H1 (cell line): ENCODE results near the gene ART4. TPM values are rescaled to one million over a fixed set of nuclear protein-coding genes. Genes with fewer than 3 reads are reported as not detected.

Experiments
- CTCF ChIA-PET: fragments of 300-600 bp; sonication (Branson Sonifier 250); formaldehyde crosslinking; loops from one replicate; lab custom pipeline; 2021; ENCODE audit not compliant: partially characterized antibody; lab: Charles Lee
- POLR2A ChIA-PET: fragments of 300-600 bp; sonication (Branson Sonifier 250); formaldehyde crosslinking; loops from one replicate; lab custom pipeline; 2021; ENCODE audit warnings: inconsistent platforms; ENCODE audit not compliant: partially characterized antibody; lab: Charles Lee
- DNase-seq, 2 experiments: peaks; one replicate each; pipeline versions ENCODE4 v3.0.0 to v3.0.0-alpha.2; 2010 to 2022; ENCODE audit warnings: low spot score in 2 of 2, low read depth in 1 of 2, mixed read lengths in 1 of 2
- FAIRE-seq: peaks from 2 replicates; lab custom pipeline; 2011; peaks lifted over from hg19 to GRCh38; lab: Jason Lieb, UNC
- H2AFZ ChIP-seq: 2 replicates; pipeline ENCODE4 v1.8.1; 2012; ENCODE audit warnings: low read length, inconsistent platforms
- H2AK5ac ChIP-seq: 2 replicates; pipeline ENCODE4 v1.6.1; 2013; ENCODE audit warnings: low read depth, low read length
- H2BK120ac ChIP-seq: replicated peaks from 2 replicates; pipeline ENCODE3; 2013; ENCODE audit warnings: low read depth, low read length, inconsistent platforms
- H2BK12ac ChIP-seq: 2 replicates; pipeline ENCODE4 v1.6.1; 2013; ENCODE audit warnings: low read depth, low read length
- H2BK15ac ChIP-seq: 2 replicates; pipeline ENCODE4 v1.6.1; 2013; ENCODE audit warnings: low read length
- H2BK20ac ChIP-seq: 2 replicates; pipeline ENCODE4 v1.6.1; 2013; ENCODE audit warnings: low read length
- H2BK5ac ChIP-seq: 2 replicates; pipeline ENCODE4 v1.6.1; 2013; ENCODE audit warnings: low read depth, low read length
- H3K14ac ChIP-seq: 2 replicates; pipeline ENCODE4 v1.6.1; 2013; ENCODE audit warnings: inconsistent platforms; ENCODE audit not compliant: insufficient read length
- H3K18ac ChIP-seq: 2 replicates; pipeline ENCODE4 v1.6.1; 2013; ENCODE audit warnings: low read length; ENCODE audit errors: extremely low read depth
- H3K23ac ChIP-seq: 2 replicates; pipeline ENCODE4 v1.6.1; 2013; ENCODE audit warnings: inconsistent platforms; ENCODE audit not compliant: insufficient read length
- H3K23me2 ChIP-seq: 2 replicates; pipeline ENCODE4 v1.6.1; 2013; ENCODE audit warnings: low read depth, low read length
- H3K27ac ChIP-seq: 2 replicates; pipeline ENCODE4 v1.6.1; 2011; ENCODE audit warnings: low read depth, low read length, inconsistent platforms
- H3K27me3 ChIP-seq, 4 experiments: replicated peaks in 1 of 4; 1 replicate in 1 of 4; 2 replicates in 3 of 4; pipeline versions ENCODE4 v1.6.1 to v1.8.1; 2011 to 2013; ENCODE audit warnings: low read length in 3 of 4, mild to moderate bottlenecking in 3 of 4, inconsistent platforms in 2 of 4, mixed read lengths in 2 of 4, moderate library complexity in 1 of 4; ENCODE audit not compliant: control insufficient read depth in 3 of 4, insufficient read depth in 3 of 4; ENCODE audit errors: extremely low read depth in 1 of 4
- H3K36me3 ChIP-seq, 4 experiments: 2 replicates each; pipeline versions ENCODE4 v1.6.1 to v1.8.1; 2011 to 2013; ENCODE audit warnings: mild to moderate bottlenecking in 4 of 4, low read length in 3 of 4, moderate library complexity in 2 of 4, control low read depth in 1 of 4, inconsistent platforms in 1 of 4; ENCODE audit not compliant: insufficient read depth in 4 of 4, control insufficient read depth in 2 of 4
- H3K4ac ChIP-seq: replicated peaks from 2 replicates; pipeline ENCODE3; 2013; ENCODE audit warnings: low read length, low read depth, mixed read lengths, inconsistent platforms; ENCODE audit not compliant: insufficient read length
- H3K4me1 ChIP-seq, 4 experiments: replicated peaks in 1 of 4; 1 replicate in 1 of 4; 2 replicates in 3 of 4; pipeline versions ENCODE4 v1.6.1 to v1.8.1; 2011 to 2013; ENCODE audit warnings: low read length in 3 of 4, inconsistent platforms in 2 of 4, mixed read lengths in 1 of 4; ENCODE audit not compliant: insufficient read depth in 4 of 4, control insufficient read depth in 3 of 4
- H3K4me2 ChIP-seq, 2 experiments: 2 replicates each; pipeline versions ENCODE4 v1.6.1 to v1.8.1; 2011 to 2013; ENCODE audit warnings: low read depth in 2 of 2, low read length in 2 of 2, control low read depth in 1 of 2, inconsistent platforms in 1 of 2, mild to moderate bottlenecking in 1 of 2; ENCODE audit not compliant: insufficient read depth in 1 of 2
- H3K4me3 ChIP-seq, 4 experiments: fragments of 200-600, 300-600 bp in 1 of 4; sonication (generic), shearing (Covaris generic), sonication (Bioruptor Twin) in 1 of 4; 2 replicates each; pipeline versions ENCODE4 v1.5.1 to v1.8.1; 2011 to 2016; ENCODE audit warnings: low read length in 4 of 4, low read depth in 3 of 4, control low read depth in 2 of 4, inconsistent platforms in 2 of 4, mild to moderate bottlenecking in 2 of 4, mixed read lengths in 1 of 4, moderate library complexity in 1 of 4; ENCODE audit not compliant: insufficient read depth in 2 of 4; ENCODE audit errors: extremely low read depth in 1 of 4
- H3K56ac ChIP-seq: replicated peaks from 2 replicates; pipeline ENCODE3; 2013; ENCODE audit warnings: low read depth, mild to moderate bottlenecking, mixed read lengths, low read length, inconsistent platforms; ENCODE audit not compliant: insufficient read length
- H3K79me1 ChIP-seq: 2 replicates; pipeline ENCODE4 v1.6.1; 2013; ENCODE audit warnings: low read depth, low read length, control low read depth
- H3K79me2 ChIP-seq, 2 experiments: 2 replicates each; pipeline versions ENCODE4 v1.6.1 to v1.8.1; 2012 to 2013; ENCODE audit warnings: low read length in 2 of 2, mild to moderate bottlenecking in 2 of 2, inconsistent platforms in 1 of 2; ENCODE audit not compliant: insufficient read depth in 2 of 2, control insufficient read depth in 1 of 2
- H3K9ac ChIP-seq, 4 experiments: replicated peaks in 1 of 4; 1 replicate in 1 of 4; 2 replicates in 3 of 4; pipeline versions ENCODE4 v1.6.1 to v1.8.1; 2011 to 2013; ENCODE audit warnings: low read depth in 3 of 4, low read length in 3 of 4, control low read depth in 2 of 4, mild to moderate bottlenecking in 2 of 4, moderate library complexity in 2 of 4, inconsistent platforms in 1 of 4; ENCODE audit errors: extremely low read depth in 1 of 4
- H3K9me3 ChIP-seq, 2 experiments: 2 replicates each; pipeline versions ENCODE4 v1.6.1 to v1.8.1; 2012 to 2013; ENCODE audit warnings: mild to moderate bottlenecking in 2 of 2, moderate library complexity in 2 of 2, control low read depth in 1 of 2, inconsistent platforms in 1 of 2, low read depth in 1 of 2, low read length in 1 of 2, mixed read lengths in 1 of 2; ENCODE audit not compliant: insufficient read depth in 2 of 2
- H4K20me1 ChIP-seq, 2 experiments: replicated peaks in 1 of 2; 2 replicates each; pipeline versions ENCODE3 to v1.8.1; 2011 to 2013; ENCODE audit warnings: inconsistent platforms in 2 of 2, low read length in 2 of 2, mild to moderate bottlenecking in 1 of 2; ENCODE audit not compliant: insufficient read depth in 2 of 2, control insufficient read depth in 1 of 2
- H4K5ac ChIP-seq: 2 replicates; pipeline ENCODE4 v1.6.1; 2013; ENCODE audit warnings: low read length, low read depth, mixed read lengths, inconsistent platforms; ENCODE audit not compliant: insufficient read length
- H4K8ac ChIP-seq: 2 replicates; pipeline ENCODE4 v1.8.0; 2013; ENCODE audit warnings: mild to moderate bottlenecking, moderate library complexity, low read length, inconsistent platforms; ENCODE audit not compliant: insufficient read depth; ENCODE audit errors: extremely low read depth
- H4K91ac ChIP-seq: replicated peaks from 2 replicates; pipeline ENCODE3; 2013; ENCODE audit warnings: low read length, mixed read lengths, inconsistent platforms; ENCODE audit not compliant: insufficient read length
- EGR1 ChIP-seq: IDR thresholded peaks from 2 replicates; pipeline ENCODE4 v1.6.1; 2011; ENCODE audit warnings: low read depth, low read length, borderline replicate concordance
- JUN ChIP-seq: IDR thresholded peaks from 2 replicates; pipeline ENCODE4 v1.6.1; 2011; ENCODE audit warnings: low read depth, mild to moderate bottlenecking, improper control_type of control experiment, low read length
- KDM4A ChIP-seq: IDR thresholded peaks from one replicate; pipeline ENCODE4 v1.7.1; 2012; ENCODE audit warnings: low read depth, mild to moderate bottlenecking, moderate library complexity, low read length, inconsistent platforms; ENCODE audit not compliant: severe bottlenecking
- NANOG ChIP-seq: IDR thresholded peaks from 2 replicates; pipeline ENCODE4 v1.6.1; 2011; ENCODE audit warnings: low read length, low read depth, mild to moderate bottlenecking, inconsistent platforms; ENCODE audit not compliant: insufficient read depth, poor library complexity, severe bottlenecking
- RFX5 ChIP-seq: IDR thresholded peaks from 2 replicates; pipeline ENCODE4 v1.6.1; 2011; ENCODE audit warnings: low read depth, low read length, improper control_type of control experiment, borderline replicate concordance
- RXRA ChIP-seq: IDR thresholded peaks from 2 replicates; pipeline ENCODE4 v1.6.1; 2011; ENCODE audit warnings: low read depth, mild to moderate bottlenecking, low read length, moderate library complexity; ENCODE audit not compliant: insufficient read depth
- TAF1 ChIP-seq: IDR thresholded peaks from 2 replicates; pipeline ENCODE4 v1.6.1; 2011; ENCODE audit warnings: mild to moderate bottlenecking, low read depth, low read length
- TBP ChIP-seq: IDR thresholded peaks from 2 replicates; pipeline ENCODE4 v1.6.1; 2011; ENCODE audit warnings: low read depth, low read length, improper control_type of control experiment
- TEAD4 ChIP-seq: IDR thresholded peaks from 2 replicates; pipeline ENCODE4 v1.6.1; 2012; ENCODE audit warnings: low read depth, low read length, inconsistent platforms, mixed read lengths
- WGBS, 2 experiments: shearing (Covaris generic) in 1 of 2; methylation state at CpG; one replicate each; pipeline versions ENCODE4 v1.1.6 to v1.1.7; 2013 to 2015; ENCODE audit warnings: low lambda C conversion rate in 2 of 2, mixed read lengths in 2 of 2, inconsistent platforms in 1 of 2, low coverage in 1 of 2, missing lambda C conversion rate in 1 of 2; ENCODE audit not compliant: insufficient replicate concordance in 2 of 2, insufficient coverage in 1 of 2, insufficient read length in 1 of 2; ENCODE audit errors: extremely low coverage in 1 of 2, missing lambda C conversion rate in 1 of 2; 5-methylcytosine and 5-hydroxymethylcytosine counted together
- polyA plus RNA-seq, 7 experiments: library from polyadenylated mRNA; depleted of rRNA in 3 of 7; stranded (reverse) in 5 of 7; unstranded in 2 of 7; fragments of >200 nt in 5 of 7; fragments of 200-250 nt in 2 of 7; gene quantifications; 1 replicate in 5 of 7; 2 replicates in 1 of 7; 4 replicates in 1 of 7; pipeline versions ENCODE4 v1.2.1 to v1.2.3, GENCODE V29; 2011 to 2013; ENCODE audit warnings: missing spikeins in 2 of 7, mixed read lengths in 2 of 7
- total RNA-seq: library from RNA; stranded (reverse); fragmentation: NEBNext Ultra II Directional; extraction: Animal tissue kit (Norgen Biotek cat#: 25700); gene quantifications from 2 replicates; pipeline ENCODE4 v1.2.1, GENCODE V29; 2021
- TF ChIP-seq, protein P1 (sequence below), 3 experiments: IDR thresholded peaks; 1 replicate in 2 of 3; 2 replicates in 1 of 3; pipeline versions ENCODE4 v1.5.1 to v1.6.1; 2011; ENCODE audit warnings: low read length in 3 of 3, mild to moderate bottlenecking in 3 of 3, inconsistent platforms in 2 of 3, low read depth in 1 of 3, moderate library complexity in 1 of 3; ENCODE audit not compliant: insufficient read depth in 1 of 3; ENCODE audit errors: control extremely low read depth in 1 of 3

The ART4 gene
- total and polyA plus RNA-seq, 2 of the 8 experiments (the other 6 are each of a cell fraction or from before 2014, with no cell fraction given): not detected

GRCh38 chr12:14814014-14814413 is 29.3 kb downstream of the ART4 start, which contains the start of gene SMCO3:
Gene SMCO3 (minus strand): TSS chr12:14814182. CDS start chr12:14806680, 7,502 bp downstream.
- no peak for FAIRE-seq
- H3K14ac ChIP-seq: no peak within 1 kb of the TSS

More at GRCh38 chr12:14814014-14814413, 29.3 kb downstream of the ART4 start, which contains the start of gene SMCO3:
- no peak within 1 kb of the TSS for H3K9ac ChIP-seq
- H3K56ac ChIP-seq: no peak within 1 kb of the TSS
- no peak within 1 kb of the TSS for H2BK20ac ChIP-seq
- no peaks in the 10 kb centered on the region for H3K79me2 ChIP-seq
- H3K4me2 ChIP-seq: no peak within 1 kb of the TSS
- H3K18ac ChIP-seq: no peak within 1 kb of the TSS
- H4K20me1 ChIP-seq: no peaks in the 10 kb centered on the region
- 80% methylated on average over 3 of the region's 3 CpGs; no CpG with 5 or more reads in 1 of the 2 experiments for WGBS, 2 experiments
- DNase-seq: no peak
- H3K9me3 ChIP-seq: no peaks in the 10 kb centered on the region
- no peak within 1 kb of the TSS for H2AFZ ChIP-seq
- no peaks in the 10 kb centered on the region for H3K4me1 ChIP-seq
- H3K27ac ChIP-seq: no peak within 1 kb of the TSS
- H3K23me2 ChIP-seq: no peaks in the 10 kb centered on the region
- no peak within 1 kb of the TSS for H2AK5ac ChIP-seq
- no peak within 1 kb of the TSS for H2BK5ac ChIP-seq
- ChIA-PET POLR2A (interaction anchor here (1.4 kb wide), 1 partner anchor 43 kb away, joined by 6 read pairs; a partner anchor contains a TSS), CTCF (interaction anchor here (2.1 kb wide), 1 partner anchor 9 kb away, joined by 5 read pairs; no protein-coding TSS in a partner anchor)
- H4K5ac ChIP-seq: no peak within 1 kb of the TSS
- no peak within 1 kb of the TSS for H3K4ac ChIP-seq
- TF ChIP-seq, protein P1, sequence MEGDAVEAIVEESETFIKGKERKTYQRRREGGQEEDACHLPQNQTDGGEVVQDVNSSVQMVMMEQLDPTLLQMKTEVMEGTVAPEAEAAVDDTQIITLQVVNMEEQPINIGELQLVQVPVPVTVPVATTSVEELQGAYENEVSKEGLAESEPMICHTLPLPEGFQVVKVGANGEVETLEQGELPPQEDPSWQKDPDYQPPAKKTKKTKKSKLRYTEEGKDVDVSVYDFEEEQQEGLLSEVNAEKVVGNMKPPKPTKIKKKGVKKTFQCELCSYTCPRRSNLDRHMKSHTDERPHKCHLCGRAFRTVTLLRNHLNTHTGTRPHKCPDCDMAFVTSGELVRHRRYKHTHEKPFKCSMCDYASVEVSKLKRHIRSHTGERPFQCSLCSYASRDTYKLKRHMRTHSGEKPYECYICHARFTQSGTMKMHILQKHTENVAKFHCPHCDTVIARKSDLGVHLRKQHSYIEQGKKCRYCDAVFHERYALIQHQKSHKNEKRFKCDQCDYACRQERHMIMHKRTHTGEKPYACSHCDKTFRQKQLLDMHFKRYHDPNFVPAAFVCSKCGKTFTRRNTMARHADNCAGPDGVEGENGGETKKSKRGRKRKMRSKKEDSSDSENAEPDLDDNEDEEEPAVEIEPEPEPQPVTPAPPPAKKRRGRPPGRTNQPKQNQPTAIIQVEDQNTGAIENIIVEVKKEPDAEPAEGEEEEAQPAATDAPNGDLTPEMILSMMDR (IDR thresholded peaks at IDR 0.05; ENCODE audit: control extremely low read depth in 1 of 3, insufficient read depth in 1 of 3, low read depth in 1 of 3, low read length in 3 of 3): no peak
- TF ChIP-seq TBP (no peak), JUN (no peak), TEAD4 (no peak), RFX5 (no peak), NANOG (no peak), TAF1 (no peak), KDM4A (no peak), EGR1 (no peak), RXRA (no peak)
- no peak within 1 kb of the TSS for H3K23ac ChIP-seq
- no peak within 1 kb of the TSS for H2BK120ac ChIP-seq
- no peaks in the 10 kb centered on the region for H3K36me3 ChIP-seq
- no peak within 1 kb of the TSS for H4K8ac ChIP-seq
- no peaks in the 10 kb centered on the region for H3K27me3 ChIP-seq
- H2BK12ac ChIP-seq: no peak within 1 kb of the TSS
- H3K79me1 ChIP-seq: no peaks in the 10 kb centered on the region
- H3K4me3 ChIP-seq: no peak within 1 kb of the TSS
- no peak within 1 kb of the TSS for H2BK15ac ChIP-seq
- no peak within 1 kb of the TSS for H4K91ac ChIP-seq
